ENCODE measurements around the gene SLC1A3.
"Not testable (repeated sequence)": the region's sequence is repeated elsewhere in the genome, so short reads cannot be mapped to it uniquely, and the experiment has no call there.

The SLC1A3 gene

DNA sequence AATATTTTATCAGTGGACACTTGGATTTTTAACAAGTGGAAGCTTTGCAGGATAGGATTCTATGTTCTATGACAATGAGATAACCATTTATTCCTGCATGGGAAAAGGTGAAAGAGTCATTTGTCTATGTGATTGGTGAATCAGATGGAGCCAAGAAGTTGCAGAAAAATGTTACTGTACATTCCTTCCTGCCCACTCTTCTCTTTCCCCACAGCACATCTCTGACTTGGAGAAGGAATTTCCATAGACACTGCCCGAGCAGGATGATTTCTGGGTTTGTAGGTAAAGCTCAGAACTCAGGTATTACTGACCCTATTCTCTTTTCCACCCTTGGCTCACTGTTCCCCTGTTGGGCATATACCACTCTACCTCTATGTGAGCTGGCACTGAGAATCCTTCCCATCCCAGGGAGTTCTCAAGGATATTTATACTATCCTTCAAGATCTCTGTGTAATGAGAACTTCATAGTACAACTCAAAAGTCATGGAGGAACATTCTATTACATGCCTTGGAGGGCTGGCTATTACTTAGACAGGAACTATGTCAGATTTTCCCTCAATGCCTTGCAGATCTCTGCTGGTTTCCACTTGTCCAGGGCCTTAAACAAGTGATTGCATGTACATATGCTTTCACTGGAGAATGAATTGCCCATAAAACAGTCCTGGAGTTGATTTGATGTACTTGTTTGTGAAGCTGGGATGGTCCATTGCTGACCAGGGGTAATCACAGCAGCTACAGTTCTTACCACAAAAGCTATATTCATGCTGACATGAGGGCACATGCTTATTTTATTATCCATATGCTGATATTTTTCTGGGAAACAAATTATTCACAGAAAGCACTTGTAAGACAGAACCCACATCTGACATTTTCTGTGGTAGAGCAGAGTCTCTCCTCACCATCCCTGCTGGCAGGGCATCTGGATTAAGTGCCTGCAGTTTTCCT, 24.1 kb downstream of the SLC1A3 start:
- no peak for DNase-seq (ENCODE audit: low spot score)

- DNase-seq (ENCODE audit: low spot score) = no peak
These were observed 24.7 kb downstream of the SLC1A3 start for GRCh38 chr5:36631154-36631553.

- no peak for DNase-seq (ENCODE audit: low spot score)
These were observed 25.4 kb downstream of the SLC1A3 start for GRCh38 chr5:36631620-36632362.

GRCh38 chr5:36632363-36632664, 25.9 kb downstream of the SLC1A3 start:
- no peak for DNase-seq (ENCODE audit: low spot score)

DNA sequence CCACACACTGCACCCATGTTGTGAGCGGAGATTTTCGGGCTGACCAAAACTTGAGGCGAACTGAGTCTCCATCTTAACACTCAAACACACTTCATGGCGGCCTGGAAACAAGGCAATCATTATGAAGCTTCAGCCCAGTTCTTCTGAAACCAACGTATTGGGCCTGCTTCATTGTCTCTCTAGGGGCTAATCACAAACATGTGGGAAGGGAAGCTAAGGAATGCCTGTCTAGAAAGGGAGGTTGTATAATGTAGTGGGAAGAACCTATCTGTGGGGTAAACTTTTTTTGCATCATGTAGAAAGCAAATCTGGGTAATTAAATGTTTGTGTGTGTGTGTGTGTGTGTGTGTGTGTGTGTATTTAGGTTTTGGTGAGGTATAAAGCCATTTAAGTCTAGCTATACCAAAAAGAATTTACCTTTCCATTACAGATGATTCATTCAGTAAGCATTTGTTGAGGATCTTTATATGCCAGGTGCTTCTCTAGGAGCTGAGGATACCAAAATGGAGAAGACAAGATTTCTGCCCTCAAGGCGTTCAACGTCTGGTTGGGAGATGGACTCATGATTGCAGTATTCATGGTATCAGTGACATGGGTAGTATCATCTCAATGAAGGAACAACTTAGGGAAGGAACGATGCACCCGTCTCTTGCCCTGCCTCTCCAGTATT, 29.4 kb downstream of the SLC1A3 start:
- no peak for DNase-seq (ENCODE audit: low spot score)

GRCh38 chr5:36637101-36637500, 30.7 kb downstream of the SLC1A3 start:
- DNase-seq (ENCODE audit: low spot score) = no peak

DNA sequence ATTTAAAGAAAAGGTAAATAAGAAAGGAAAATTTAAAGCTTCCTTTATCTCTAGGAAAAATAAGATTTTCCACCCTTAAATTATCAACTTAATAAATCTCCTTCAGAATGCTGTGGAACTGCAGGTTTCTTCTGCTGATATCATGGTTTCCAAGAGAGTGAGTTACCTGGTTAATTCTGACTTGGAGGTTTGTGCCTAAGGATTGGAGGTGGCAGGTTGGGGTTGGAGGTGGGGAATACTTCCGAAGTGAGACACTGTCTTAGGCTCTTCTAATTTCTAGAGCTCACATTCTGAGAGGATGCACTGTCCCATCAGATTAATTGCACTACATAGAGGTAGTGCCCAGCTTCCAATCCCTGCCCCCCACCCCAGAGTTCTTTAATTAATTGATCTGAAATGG, 31.1 kb downstream of the SLC1A3 start:
- DNase-seq (ENCODE audit: low spot score) = no peak

- DNase-seq (ENCODE audit: low spot score) = no peak
These were observed 31.6 kb downstream of the SLC1A3 start for GRCh38 chr5:36638056-36638455.

GRCh38 chr5:36640949-36641348, 34.5 kb downstream of the SLC1A3 start:
- no peak for DNase-seq (ENCODE audit: low spot score)

DNA sequence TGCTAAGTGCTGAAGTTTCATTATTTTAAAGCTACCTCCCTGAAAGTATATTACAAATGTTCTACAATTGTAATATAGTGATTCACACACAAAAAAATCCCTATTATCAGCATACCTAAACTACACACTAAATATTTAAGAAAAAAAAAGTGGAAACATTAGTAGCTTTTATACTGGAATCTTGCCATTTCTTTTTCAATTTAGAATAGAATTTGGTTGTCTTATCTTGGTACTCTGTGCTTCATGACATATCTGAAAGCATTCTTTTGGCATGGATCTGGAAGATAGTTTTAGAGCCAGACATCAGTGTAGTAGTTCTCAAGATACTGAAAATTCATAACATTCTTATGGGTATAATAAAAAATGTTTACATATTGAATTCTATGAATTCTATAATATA, 35.0 kb downstream of the SLC1A3 start:
- no peak for DNase-seq (ENCODE audit: low spot score)

DNA sequence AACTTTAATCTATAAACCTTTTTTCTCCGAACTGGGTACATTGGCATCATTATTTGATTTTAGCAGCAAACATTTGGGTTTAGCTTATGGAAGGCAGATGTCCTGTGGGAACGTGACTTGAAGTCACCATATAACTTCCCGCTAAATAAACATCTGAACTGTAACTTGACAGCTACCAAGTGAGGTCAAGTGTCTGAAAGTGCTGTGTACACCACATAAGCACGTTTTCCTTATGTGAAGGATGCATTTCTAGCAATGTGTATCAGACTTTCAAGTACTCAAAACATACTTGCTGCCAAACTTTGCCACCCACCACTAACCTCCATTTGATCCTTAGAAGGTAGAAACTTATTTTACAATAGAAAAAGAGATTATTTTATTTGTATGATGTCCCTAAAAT, 35.7 kb downstream of the SLC1A3 start:
- DNase-seq (ENCODE audit: low spot score) = no peak

GRCh38 chr5:36643162-36643561, 36.8 kb downstream of the SLC1A3 start:
- DNase-seq (ENCODE audit: low spot score) = no peak

GRCh38 chr5:36643841-36644240, 37.4 kb downstream of the SLC1A3 start:
- not testable (repeated sequence) for DNase-seq (ENCODE audit: low spot score)

DNA sequence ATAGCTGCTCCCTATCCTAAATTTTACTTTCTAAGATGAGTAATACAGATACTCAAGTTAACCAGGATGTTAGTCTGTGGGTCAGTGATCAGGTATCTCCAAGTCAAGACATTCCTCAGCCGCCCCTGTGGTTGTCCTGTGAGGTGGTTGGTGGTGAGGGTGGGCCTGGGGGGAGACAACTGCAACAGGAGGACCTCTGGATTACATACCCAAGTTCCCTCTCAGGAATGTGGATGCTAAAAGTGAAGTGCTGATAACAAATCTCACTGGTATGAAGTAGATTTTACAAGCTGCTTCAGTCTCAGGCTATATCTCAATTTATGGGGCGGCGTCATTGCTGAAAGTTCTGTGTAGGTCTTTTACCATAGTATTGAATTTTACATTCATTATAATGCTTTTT, 38.3 kb downstream of the SLC1A3 start:
- no peak for DNase-seq (ENCODE audit: low spot score)

GRCh38 chr5:36646100-36646499, 39.7 kb downstream of the SLC1A3 start:
- no peak for DNase-seq (ENCODE audit: low spot score)

DNA sequence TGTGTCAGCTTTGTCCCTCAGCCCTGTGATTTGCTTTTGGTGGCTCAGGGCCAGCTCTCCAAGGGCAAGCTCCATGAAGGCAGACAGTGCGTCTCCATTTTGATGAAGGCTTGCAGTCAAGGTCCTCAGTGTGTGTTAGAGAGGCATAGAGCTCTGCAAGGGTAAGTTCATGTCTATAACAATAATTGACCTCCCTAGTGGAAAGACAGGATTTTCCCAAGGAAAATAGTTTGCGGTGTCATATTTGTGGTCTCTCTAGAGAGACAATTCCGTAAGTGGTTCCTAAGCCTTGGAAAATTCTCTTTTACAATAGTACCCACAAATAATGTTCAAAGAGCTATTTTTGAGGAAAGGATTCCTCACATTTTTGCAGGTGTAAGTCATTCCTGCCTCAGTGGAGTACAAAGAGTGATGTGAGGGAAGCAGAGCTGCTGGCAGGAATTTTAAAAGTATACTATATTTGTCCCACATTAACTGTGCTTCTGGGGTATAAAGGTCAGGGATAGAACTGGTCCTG, 40.2 kb downstream of the SLC1A3 start:
- DNase-seq (ENCODE audit: low spot score) = no peak

GRCh38 chr5:36647046-36647445, 40.6 kb downstream of the SLC1A3 start:
- DNase-seq (ENCODE audit: low spot score) = no peak

GRCh38 chr5:36648426-36648825, 42.0 kb downstream of the SLC1A3 start:
- DNase-seq (ENCODE audit: low spot score) = no peak

DNA sequence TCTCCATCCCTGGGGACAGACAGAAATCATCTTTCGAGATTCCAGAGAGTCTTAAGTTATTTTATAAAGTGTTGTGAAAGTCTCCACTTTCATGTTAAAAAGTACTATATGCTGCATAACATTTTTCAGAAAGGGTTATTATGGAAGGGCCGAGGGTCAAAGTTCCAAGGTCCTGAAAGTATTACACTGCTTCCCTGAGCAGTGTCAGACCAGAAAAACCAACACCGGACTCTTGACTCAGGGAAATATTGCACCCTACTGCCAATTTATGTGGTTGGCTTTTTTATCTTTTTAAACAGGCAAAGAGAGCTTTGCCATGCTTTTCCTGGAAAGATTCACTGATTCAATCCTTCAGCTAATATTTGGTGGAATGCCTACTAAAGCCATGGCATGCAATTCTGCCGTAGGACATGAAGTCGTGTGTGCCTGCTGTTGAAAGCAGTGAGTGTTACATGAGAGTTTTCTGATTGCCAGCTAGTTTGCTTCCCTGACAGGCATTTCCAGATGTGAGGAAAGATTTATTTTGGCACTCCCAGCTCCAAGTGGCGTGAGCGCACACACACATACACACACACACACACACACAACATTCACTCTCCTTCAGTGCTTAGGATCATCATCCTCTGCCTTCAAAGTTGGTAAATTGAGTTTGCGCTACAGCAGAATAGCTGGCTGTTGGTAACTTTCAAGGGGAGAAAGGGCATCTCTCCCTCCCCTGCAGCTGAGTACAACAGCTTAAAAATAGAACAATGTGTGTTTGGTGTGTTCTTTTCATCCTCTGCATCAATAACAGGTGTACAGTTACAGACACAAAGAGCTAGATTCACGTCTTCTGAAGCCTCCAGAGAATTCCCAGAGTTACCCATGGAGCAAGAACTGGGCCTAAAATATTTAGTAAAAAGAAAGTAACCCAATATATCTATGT, 45.6 kb downstream of the SLC1A3 start:
- no peak for DNase-seq (ENCODE audit: low spot score)

GRCh38 chr5:36653044-36653705, 46.8 kb downstream of the SLC1A3 start:
- no peak for DNase-seq (ENCODE audit: low spot score)

DNA sequence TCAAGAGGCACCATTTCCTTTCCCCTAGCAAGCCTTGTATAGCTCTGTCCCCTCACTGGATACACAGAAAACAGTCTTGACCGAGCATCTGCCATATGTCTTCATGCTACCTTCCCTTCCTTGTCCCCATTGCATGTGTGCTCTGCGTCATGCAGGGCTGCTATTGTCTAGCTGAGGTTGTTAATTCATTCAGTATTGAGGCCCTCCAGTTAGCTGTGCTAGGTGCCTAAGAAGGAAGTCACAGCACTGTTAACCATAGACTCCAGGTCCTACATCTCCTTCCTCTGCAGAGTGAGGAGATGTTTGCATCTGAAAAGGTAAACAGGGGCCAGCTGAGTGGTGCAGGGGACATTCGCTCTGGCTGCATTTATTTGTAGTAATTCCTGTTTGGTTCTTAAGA, 48.2 kb downstream of the SLC1A3 start:
- DNase-seq (ENCODE audit: low spot score) = no peak
